ENCODE results near the gene TTC8. TPM values are rescaled to one million over a fixed set of nuclear protein-coding genes. Genes with fewer than 3 reads are reported as not detected.

TTC8 gene
- total RNA-seq, 2 donors from 2014 or later, result 20.8 to 34.1 TPM

- H3K36me3 ChIP-seq, result no peaks in the 10 kb centered on the region
- peaks cover 10 to 14% of the 10 kb centered on the region in 2 donors for H3K4me1 ChIP-seq (ENCODE audit: control insufficient read depth in 1 of 2, low read depth in 2 of 2)
- H3K27ac ChIP-seq, result peak overlapping the region in 1 of 2 donors; percentile 50
- DNase-seq (ENCODE audit: low spot score) (no peak), ATAC-seq (ENCODE audit: insufficient number of reproducible peaks, low FRiP score, low read depth) (no peak)
- H3K4me3 ChIP-seq, result peak overlapping the region; percentile 91
- no peak for TF ChIP-seq CTCF (IDR thresholded peaks at IDR 0.05)
- no peaks in the 10 kb centered on the region for H3K27me3 ChIP-seq (replicated peaks; ENCODE audit: insufficient read depth)
- H3K9me3 ChIP-seq, result no peaks in the 10 kb centered on the region
Measured at GRCh38 chr14:88793259-88793625, 31.2 kb upstream of the TTC8 start.

- H3K9me3 ChIP-seq, result no peaks in the 10 kb centered on the region
- no peak for TF ChIP-seq CTCF (IDR thresholded peaks at IDR 0.05)
- H3K4me3 ChIP-seq, result no peak overlapping the region
- ATAC-seq (ENCODE audit: insufficient number of reproducible peaks, low FRiP score, low read depth), result no peak
- peaks cover 4% of the 10 kb centered on the region in 2 donors for H3K4me1 ChIP-seq (ENCODE audit: control insufficient read depth in 1 of 2, low read depth in 2 of 2)
- DNase-seq (ENCODE audit: low spot score), result no peak
- H3K27me3 ChIP-seq (replicated peaks; ENCODE audit: insufficient read depth), result no peaks in the 10 kb centered on the region
- H3K36me3 ChIP-seq, result no peaks in the 10 kb centered on the region
- H3K27ac ChIP-seq, result no peak overlapping the region
Measured at GRCh38 chr14:88798156-88798555, 26.3 kb upstream of the TTC8 start.

GRCh38 chr14:88799522-88799921 lies 24.9 kb upstream of the TTC8 start:
- no peaks in the 10 kb centered on the region for H3K27me3 ChIP-seq (replicated peaks; ENCODE audit: insufficient read depth)
- H3K4me3 ChIP-seq, result no peak overlapping the region
- H3K4me1 ChIP-seq (ENCODE audit: control insufficient read depth in 1 of 2, low read depth in 2 of 2), result no peaks in the 10 kb centered on the region
- DNase-seq (ENCODE audit: low spot score), result no peak
- no peak for ATAC-seq (ENCODE audit: insufficient number of reproducible peaks, low FRiP score, low read depth)
- H3K9me3 ChIP-seq, result no peaks in the 10 kb centered on the region
- no peaks in the 10 kb centered on the region for H3K36me3 ChIP-seq
- no peak overlapping the region for H3K27ac ChIP-seq
- no peak for TF ChIP-seq CTCF (IDR thresholded peaks at IDR 0.05)

- H3K27me3 ChIP-seq (replicated peaks; ENCODE audit: insufficient read depth), result no peaks in the 10 kb centered on the region
- no peaks in the 10 kb centered on the region for H3K9me3 ChIP-seq
- H3K36me3 ChIP-seq, result no peaks in the 10 kb centered on the region
- no peaks in the 10 kb centered on the region for H3K4me1 ChIP-seq (ENCODE audit: control insufficient read depth in 1 of 2, low read depth in 2 of 2)
- TF ChIP-seq CTCF (IDR thresholded peaks at IDR 0.05), result no peak
- H3K4me3 ChIP-seq, result no peak overlapping the region
- ATAC-seq (ENCODE audit: insufficient number of reproducible peaks, low FRiP score, low read depth) (no peak), DNase-seq (ENCODE audit: low spot score) (no peak)
- H3K27ac ChIP-seq, result no peak overlapping the region
Measured at GRCh38 chr14:88802596-88802995, 21.9 kb upstream of the TTC8 start.

- DNase-seq (ENCODE audit: low spot score), result no peak
- Histone ChIP-seq H3K4me1 (ENCODE audit: control insufficient read depth in 1 of 2, low read depth in 2 of 2) (no peaks in the 10 kb centered on the region), H3K27ac (no peak overlapping the region), H3K4me3 (no peak overlapping the region), H3K9me3 (no peaks in the 10 kb centered on the region), H3K27me3 (replicated peaks; ENCODE audit: insufficient read depth) (no peaks in the 10 kb centered on the region), H3K36me3 (no peaks in the 10 kb centered on the region)
- TF ChIP-seq CTCF (IDR thresholded peaks at IDR 0.05), result no peak
- no peak for ATAC-seq (ENCODE audit: insufficient number of reproducible peaks, low FRiP score, low read depth)
Measured at GRCh38 chr14:88804035-88804434, 20.4 kb upstream of the TTC8 start.
